ENCODE results near the gene CD44.

Gene CD44

DNA sequence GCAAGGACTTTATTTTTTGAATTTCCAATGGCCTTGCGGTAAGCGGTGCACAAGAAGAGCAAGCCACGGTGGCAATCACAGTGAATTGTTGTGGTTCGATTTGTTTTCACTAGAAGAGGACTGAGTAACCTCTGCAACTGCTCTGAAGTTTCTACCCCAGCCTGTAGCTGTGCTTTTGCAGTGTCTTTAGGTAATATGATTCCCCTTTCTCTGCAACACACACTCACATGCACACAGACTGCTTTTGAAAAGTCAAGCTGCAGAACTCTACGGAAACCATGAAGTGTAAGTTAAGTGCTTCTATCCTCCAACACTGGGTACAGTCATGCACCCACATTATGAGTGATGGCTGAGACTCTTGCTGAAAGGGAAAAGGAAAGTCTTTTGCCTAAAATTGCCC is 38.4 kb downstream of the CD44 start:
- Histone ChIP-seq H3K4me1 (ENCODE audit: control insufficient read depth, insufficient read depth, low read length) (peaks cover 32% of the 10 kb centered on the region), H3K4me3 (ENCODE audit: low read length) (no peak overlapping the region)

DNA sequence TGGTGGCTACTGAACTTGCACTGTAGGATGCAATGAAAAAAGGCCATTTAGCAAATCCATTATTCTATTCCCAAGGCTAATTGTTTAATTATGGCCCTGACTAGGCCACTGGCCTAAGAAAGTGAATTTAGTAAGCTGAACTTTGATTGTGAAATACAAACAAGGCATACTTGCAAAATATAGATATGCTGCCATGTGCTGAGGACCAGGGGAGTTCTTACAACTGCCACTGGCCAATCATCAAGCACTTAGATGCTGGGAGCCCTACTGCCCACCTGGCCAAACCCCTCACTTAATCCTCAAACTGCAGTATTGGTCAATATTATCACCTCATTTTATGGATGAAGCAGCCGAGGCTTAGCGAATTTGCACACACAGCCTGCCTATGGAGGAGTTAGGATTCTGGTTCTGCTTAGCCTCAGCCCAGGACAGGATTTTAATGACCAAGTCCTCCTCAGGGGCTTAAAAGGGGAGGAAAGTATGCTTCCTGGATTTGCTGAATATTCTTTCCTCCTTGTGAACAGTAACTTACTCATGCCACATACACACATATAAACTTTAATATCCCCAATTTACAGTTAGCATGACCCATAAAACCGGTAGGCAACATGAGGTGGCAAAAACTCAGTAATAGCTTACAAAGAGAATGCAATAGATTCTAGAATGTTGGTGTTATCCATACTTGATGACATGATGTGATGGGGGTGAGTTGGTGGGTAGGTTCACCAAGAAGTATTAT is 39.3 kb downstream of the CD44 start:
- no peaks in the 10 kb centered on the region for H3K9me3 ChIP-seq (ENCODE audit: control insufficient read depth, low read length)
- no peaks in the 10 kb centered on the region for H3K27me3 ChIP-seq (ENCODE audit: control insufficient read depth, insufficient read depth, low read length)
- H3K4me1 ChIP-seq (ENCODE audit: control insufficient read depth, insufficient read depth, low read length) = peaks cover 27% of the 10 kb centered on the region
- no peak overlapping the region for H3K4me3 ChIP-seq (ENCODE audit: low read length)
- H3K9ac ChIP-seq (ENCODE audit: low read length) = no peak overlapping the region
- H3K36me3 ChIP-seq (ENCODE audit: control insufficient read depth, insufficient read depth, low read length) = no peaks in the 10 kb centered on the region

More for the DNA sequence above, 38.4 kb downstream of the CD44 start:
- H3K9me3 ChIP-seq (ENCODE audit: control insufficient read depth, low read length) = no peaks in the 10 kb centered on the region
- no peaks in the 10 kb centered on the region for H3K36me3 ChIP-seq (ENCODE audit: control insufficient read depth, insufficient read depth, low read length)
- no peaks in the 10 kb centered on the region for H3K27me3 ChIP-seq (ENCODE audit: control insufficient read depth, insufficient read depth, low read length)
- H3K9ac ChIP-seq (ENCODE audit: low read length) = no peak overlapping the region

DNA sequence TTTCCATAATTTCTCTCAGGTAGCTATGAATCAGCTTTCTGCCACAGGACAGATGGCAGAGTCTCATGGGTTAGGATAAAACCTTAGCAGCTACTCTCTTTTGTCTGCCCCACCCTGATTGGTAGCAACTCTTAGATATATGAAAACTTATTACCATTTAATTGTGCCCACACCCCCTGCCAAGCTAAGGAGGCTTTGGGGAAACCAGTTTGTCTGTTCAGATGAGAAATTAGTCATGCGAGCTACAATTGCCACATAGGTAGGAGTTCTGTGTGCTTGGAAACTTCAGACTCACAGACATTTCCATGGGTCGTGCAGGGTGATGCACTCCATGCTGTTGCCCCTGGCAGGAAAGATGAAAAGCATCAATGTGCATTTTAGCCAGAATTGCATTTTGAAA is 39.9 kb downstream of the CD44 start:
- no peaks in the 10 kb centered on the region for H3K36me3 ChIP-seq (ENCODE audit: control insufficient read depth, insufficient read depth, low read length)
- no peaks in the 10 kb centered on the region for H3K27me3 ChIP-seq (ENCODE audit: control insufficient read depth, insufficient read depth, low read length)
- peaks cover 22% of the 10 kb centered on the region for H3K4me1 ChIP-seq (ENCODE audit: control insufficient read depth, insufficient read depth, low read length)
- no peaks in the 10 kb centered on the region for H3K9me3 ChIP-seq (ENCODE audit: control insufficient read depth, low read length)
- H3K4me3 ChIP-seq (ENCODE audit: low read length) = no peak overlapping the region
- H3K9ac ChIP-seq (ENCODE audit: low read length) = no peak overlapping the region

DNA sequence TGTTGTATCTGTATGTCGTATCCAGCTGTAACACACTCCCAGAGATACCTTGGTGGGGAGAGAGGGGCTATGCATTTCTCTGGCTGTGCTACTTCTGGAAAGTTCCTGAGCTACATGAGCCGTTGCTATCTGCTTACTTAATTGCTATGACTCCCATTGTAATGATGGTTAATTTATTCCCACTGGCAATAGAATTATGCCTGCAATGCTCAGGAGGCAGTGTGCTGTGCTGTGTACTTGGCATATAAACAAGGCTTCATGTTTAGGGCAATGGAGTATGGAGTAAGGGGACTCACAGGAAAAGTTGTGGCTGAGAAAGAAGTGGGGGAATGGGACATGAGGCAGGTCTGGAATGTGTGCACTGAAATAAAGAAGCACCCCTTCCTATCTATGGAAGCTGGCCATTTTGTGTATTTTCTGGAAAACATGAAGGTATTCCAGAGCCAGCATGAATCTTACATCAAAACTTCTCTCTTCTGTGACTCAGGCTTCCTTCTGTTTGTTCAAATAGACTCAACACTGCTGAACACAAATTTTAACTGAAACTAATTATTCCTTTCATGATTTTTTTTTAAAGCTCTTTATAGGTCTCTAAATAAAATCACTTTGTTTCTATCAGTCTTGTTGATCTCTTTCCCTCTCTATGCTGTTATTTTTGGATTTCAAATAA is 40.6 kb downstream of the CD44 start:
- Histone ChIP-seq H3K4me1 (ENCODE audit: control insufficient read depth, insufficient read depth, low read length) (peaks cover 15% of the 10 kb centered on the region), H3K9me3 (ENCODE audit: control insufficient read depth, low read length) (no peaks in the 10 kb centered on the region), H3K4me3 (ENCODE audit: low read length) (no peak overlapping the region), H3K27me3 (ENCODE audit: control insufficient read depth, insufficient read depth, low read length) (no peaks in the 10 kb centered on the region), H3K9ac (ENCODE audit: low read length) (no peak overlapping the region), H3K36me3 (ENCODE audit: control insufficient read depth, insufficient read depth, low read length) (no peaks in the 10 kb centered on the region)

DNA sequence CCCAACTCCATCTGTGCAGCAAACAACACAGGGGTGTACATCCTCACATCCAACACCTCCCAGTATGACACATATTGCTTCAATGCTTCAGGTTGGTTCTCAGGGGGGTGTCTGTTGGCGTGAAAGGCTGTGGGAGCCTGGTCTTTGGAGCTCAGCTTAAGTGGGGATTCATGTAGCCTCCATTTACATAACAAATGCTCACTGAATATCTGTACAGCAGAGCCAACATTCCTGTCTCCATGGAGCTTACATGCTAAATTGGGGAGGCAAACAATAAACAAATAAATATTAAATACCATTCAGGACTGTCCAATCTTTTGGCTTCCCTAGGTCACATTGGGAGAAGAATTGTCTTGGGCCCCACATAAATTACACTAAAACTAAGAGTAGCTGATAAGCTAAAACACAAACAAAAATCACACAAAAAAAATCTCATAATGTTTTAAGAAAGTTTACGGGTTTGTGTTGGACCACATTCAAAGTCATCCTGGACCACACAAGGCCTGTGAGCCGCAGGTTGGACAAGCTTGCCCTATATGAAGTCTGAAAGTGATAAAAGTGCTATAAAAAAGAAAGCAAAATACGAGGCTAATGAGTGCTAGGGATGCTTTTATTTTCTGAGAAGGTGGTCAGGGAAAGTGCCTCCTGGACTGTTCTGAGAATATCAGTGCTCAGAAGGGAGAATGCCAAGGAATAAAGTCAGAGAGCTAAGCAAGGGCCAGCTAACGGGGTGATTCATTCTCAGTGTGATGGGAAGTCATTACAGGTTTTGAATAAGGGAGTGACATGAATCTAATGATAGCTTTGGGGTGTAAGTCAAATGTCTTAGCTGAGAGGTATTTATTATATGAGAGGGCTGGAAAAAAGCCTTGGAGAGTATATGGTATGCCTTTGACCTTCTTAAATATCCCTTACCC is 41.6 kb downstream of the CD44 start:
- Histone ChIP-seq H3K9ac (ENCODE audit: low read length) (no peak overlapping the region), H3K27me3 (ENCODE audit: control insufficient read depth, insufficient read depth, low read length) (no peaks in the 10 kb centered on the region), H3K4me1 (ENCODE audit: control insufficient read depth, insufficient read depth, low read length) (peaks cover 10% of the 10 kb centered on the region), H3K9me3 (ENCODE audit: control insufficient read depth, low read length) (no peaks in the 10 kb centered on the region), H3K36me3 (ENCODE audit: control insufficient read depth, insufficient read depth, low read length) (no peaks in the 10 kb centered on the region), H3K4me3 (ENCODE audit: low read length) (no peak overlapping the region)

DNA sequence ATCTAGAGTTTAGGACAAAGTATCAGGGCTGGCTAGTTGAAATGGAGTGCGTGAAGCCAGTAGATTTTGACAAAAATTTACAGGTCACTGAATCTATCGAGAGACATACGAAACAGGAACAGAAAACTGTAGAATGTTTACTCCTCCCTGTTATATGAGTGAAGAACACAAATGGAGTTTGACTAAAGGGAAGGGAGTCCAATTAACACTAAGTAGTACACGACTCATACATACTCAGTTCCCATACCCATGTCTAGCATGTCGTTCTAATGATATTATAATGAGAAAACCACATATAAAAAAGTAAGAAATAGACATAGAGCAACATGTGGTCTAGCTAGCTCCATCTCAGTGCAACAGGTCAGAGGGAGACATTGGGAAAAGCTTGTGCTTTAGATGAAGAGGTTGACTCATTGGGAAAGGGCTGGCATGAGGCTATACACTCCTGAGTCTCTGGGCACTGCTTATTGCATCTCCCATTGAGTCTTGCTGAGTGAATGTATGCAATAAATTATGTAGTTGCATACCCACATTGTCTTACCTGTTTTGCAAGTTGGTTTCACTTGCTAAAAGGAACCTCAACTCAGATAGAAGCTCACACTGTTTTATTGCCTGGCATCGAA is 43.5 kb downstream of the CD44 start:
- Histone ChIP-seq H3K36me3 (ENCODE audit: control insufficient read depth, insufficient read depth, low read length) (no peaks in the 10 kb centered on the region), H3K4me3 (ENCODE audit: low read length) (no peak overlapping the region), H3K9me3 (ENCODE audit: control insufficient read depth, low read length) (no peaks in the 10 kb centered on the region), H3K27me3 (ENCODE audit: control insufficient read depth, insufficient read depth, low read length) (no peaks in the 10 kb centered on the region), H3K4me1 (ENCODE audit: control insufficient read depth, insufficient read depth, low read length) (peaks cover 10% of the 10 kb centered on the region), H3K9ac (ENCODE audit: low read length) (no peak overlapping the region)

DNA sequence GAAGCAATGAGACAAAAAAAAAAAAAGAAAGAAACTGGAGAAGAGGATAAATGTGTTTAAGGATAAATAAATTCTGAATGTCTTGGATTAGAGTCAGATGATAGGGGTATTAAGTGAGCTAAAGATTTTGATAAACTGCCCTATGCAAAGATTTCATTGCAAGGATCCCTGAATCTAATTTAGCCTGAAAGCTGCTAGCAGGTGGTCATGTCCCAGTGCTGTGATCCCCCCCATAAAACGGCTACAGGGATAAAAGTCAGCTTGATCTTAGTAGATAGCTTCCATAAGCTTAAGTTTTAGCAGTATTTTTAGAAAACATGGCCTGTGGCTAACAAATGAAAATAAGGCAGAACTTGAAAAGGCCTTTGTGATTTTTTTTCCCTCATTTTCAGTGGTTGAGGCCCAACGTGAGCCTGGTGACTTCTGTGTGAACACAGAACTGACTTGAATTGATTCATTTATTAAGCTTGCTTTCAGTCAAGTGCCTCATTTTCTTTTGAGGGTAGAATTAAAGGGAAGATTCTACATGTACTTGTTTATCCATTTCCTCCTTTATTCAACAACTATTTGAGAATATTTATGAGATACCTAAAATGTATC is 44.5 kb downstream of the CD44 start:
- no peak overlapping the region for H3K4me3 ChIP-seq (ENCODE audit: low read length)
- H3K4me1 ChIP-seq (ENCODE audit: control insufficient read depth, insufficient read depth, low read length) = peaks cover 10% of the 10 kb centered on the region
- H3K36me3 ChIP-seq (ENCODE audit: control insufficient read depth, insufficient read depth, low read length) = no peaks in the 10 kb centered on the region
- no peak overlapping the region for H3K9ac ChIP-seq (ENCODE audit: low read length)
- H3K27me3 ChIP-seq (ENCODE audit: control insufficient read depth, insufficient read depth, low read length) = no peaks in the 10 kb centered on the region
- H3K9me3 ChIP-seq (ENCODE audit: control insufficient read depth, low read length) = no peaks in the 10 kb centered on the region

DNA sequence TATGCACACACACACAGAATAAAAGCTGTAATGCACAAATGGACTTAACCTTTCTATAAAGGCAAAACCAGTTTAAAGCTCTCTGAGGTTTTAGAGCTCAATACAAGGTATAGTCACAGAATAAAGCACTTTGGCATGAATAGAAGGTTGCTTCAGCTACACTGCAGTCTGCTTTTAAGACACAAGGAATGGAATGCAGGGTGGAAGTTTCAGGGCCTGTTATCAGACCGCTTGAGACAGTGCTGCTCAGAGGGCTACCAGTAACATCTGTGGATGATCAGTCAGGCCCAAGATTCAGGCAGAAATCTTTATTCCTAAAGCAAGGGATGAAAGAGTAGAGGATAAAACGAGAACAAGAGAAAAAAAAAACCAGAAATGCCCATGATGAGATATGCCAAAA is 46.7 kb downstream of the CD44 start:
- no peaks in the 10 kb centered on the region for H3K9me3 ChIP-seq (ENCODE audit: control insufficient read depth, low read length)
- no peaks in the 10 kb centered on the region for H3K27me3 ChIP-seq (ENCODE audit: control insufficient read depth, insufficient read depth, low read length)
- no peaks in the 10 kb centered on the region for H3K4me1 ChIP-seq (ENCODE audit: control insufficient read depth, insufficient read depth, low read length)
- H3K36me3 ChIP-seq (ENCODE audit: control insufficient read depth, insufficient read depth, low read length) = no peaks in the 10 kb centered on the region
- no peak overlapping the region for H3K4me3 ChIP-seq (ENCODE audit: low read length)
- no peak overlapping the region for H3K9ac ChIP-seq (ENCODE audit: low read length)

DNA sequence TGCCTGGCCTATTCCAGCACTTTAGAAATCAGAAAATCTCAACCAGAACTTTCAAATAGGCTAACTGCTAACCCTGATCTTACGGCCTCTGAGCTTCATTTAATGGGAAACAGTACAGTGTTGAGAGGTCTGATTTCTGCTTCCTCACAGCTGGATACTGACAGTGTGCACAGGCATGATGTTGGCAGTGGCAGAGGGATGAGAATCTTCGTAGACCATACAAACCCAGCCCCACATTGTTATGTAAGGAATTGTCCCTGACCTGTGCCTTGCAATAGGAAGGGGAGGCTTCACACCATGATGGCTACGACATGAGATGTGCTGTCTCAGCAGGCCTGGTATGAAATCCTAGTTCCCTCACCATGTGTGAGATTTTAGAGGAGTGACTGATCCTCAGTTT is 49.0 kb downstream of the CD44 start:
- H3K9ac ChIP-seq (ENCODE audit: low read length) = no peak overlapping the region
- H3K27me3 ChIP-seq (ENCODE audit: control insufficient read depth, insufficient read depth, low read length) = no peaks in the 10 kb centered on the region
- no peaks in the 10 kb centered on the region for H3K9me3 ChIP-seq (ENCODE audit: control insufficient read depth, low read length)
- no peaks in the 10 kb centered on the region for H3K36me3 ChIP-seq (ENCODE audit: control insufficient read depth, insufficient read depth, low read length)
- no peaks in the 10 kb centered on the region for H3K4me1 ChIP-seq (ENCODE audit: control insufficient read depth, insufficient read depth, low read length)
- no peak overlapping the region for H3K4me3 ChIP-seq (ENCODE audit: low read length)

DNA sequence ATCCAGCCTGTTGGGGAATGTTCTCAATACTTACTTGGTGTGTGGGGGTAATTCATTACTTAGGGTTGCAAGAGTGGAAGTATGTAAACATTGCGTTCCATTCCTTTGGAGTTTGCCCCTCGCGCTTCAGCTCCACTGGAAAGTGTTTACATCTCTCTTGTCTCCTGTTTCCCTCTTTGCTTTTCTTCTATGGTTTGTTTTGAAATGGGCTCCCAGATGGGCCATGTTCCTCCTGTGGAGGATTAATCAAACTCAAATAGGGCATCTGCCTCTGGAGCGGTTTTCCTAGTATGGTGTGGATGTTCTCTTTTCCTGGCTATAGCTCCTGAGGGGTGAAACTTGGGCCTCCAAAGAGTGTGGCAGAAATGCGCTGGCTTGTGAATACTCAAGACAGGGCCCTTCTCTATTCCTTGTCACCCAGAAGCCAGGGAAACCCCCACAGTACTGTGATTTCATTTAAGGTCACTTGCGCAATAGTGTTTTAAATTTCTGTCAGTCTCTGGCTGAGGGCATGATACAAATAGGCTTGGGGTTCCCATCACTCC is 51.9 kb downstream of the CD44 start:
- no peaks in the 10 kb centered on the region for H3K36me3 ChIP-seq (ENCODE audit: control insufficient read depth, insufficient read depth, low read length)
- H3K9me3 ChIP-seq (ENCODE audit: control insufficient read depth, low read length) = no peaks in the 10 kb centered on the region
- no peak overlapping the region for H3K9ac ChIP-seq (ENCODE audit: low read length)
- no peaks in the 10 kb centered on the region for H3K4me1 ChIP-seq (ENCODE audit: control insufficient read depth, insufficient read depth, low read length)
- H3K27me3 ChIP-seq (ENCODE audit: control insufficient read depth, insufficient read depth, low read length) = no peaks in the 10 kb centered on the region
- no peak overlapping the region for H3K4me3 ChIP-seq (ENCODE audit: low read length)

DNA sequence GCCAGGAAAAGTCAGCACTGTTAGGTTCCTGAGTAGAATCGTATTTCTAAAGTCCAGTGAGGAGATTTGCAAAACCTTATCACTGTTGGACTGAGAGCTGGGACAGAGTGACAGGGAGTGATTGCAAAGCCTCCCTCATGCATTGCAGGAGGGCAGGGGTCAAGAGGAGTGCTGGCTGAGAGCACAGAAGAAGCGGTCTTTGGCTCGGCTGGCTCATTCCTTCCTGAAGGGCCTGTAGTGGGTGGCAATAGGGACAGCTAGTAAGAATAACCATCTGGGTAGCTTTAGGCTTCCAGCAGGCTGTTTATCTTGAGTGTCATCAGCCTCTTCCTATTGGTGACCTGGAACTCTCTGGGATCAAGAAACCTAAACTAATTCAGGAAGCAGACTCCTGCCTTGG is 53.4 kb downstream of the CD44 start:
- no peaks in the 10 kb centered on the region for H3K36me3 ChIP-seq (ENCODE audit: control insufficient read depth, insufficient read depth, low read length)
- H3K9me3 ChIP-seq (ENCODE audit: control insufficient read depth, low read length) = no peaks in the 10 kb centered on the region
- H3K27me3 ChIP-seq (ENCODE audit: control insufficient read depth, insufficient read depth, low read length) = no peaks in the 10 kb centered on the region
- no peak overlapping the region for H3K4me3 ChIP-seq (ENCODE audit: low read length)
- no peak overlapping the region for H3K9ac ChIP-seq (ENCODE audit: low read length)
- no peaks in the 10 kb centered on the region for H3K4me1 ChIP-seq (ENCODE audit: control insufficient read depth, insufficient read depth, low read length)
